ENCODE results near the gene PARP9. TPM values are rescaled to one million over a fixed set of nuclear protein-coding genes. Genes with fewer than 3 reads are reported as not detected.

PARP9 gene
- total RNA-seq, 4 donors from 2014 or later = 26.4 to 38.8 (median 31.2) TPM

DNA sequence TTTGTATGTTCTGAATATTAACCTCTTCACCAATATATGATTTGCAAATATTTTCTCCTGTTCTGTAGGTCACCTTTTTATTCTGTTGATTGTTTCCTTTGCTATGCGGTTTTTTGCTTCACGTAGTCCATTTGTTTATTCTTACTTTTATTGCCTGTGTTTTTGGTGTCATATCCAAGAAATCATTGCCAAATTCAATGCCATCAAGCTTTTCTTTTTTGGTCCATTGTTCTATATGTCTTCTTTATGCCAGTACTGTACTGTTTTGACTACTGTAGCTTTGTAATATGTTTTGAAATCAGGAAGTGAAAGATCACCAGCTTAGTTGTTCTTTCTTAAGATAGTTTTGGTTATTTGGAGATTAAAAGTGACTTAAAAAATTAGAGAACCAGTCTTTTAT is 17.5 kb upstream of the PARP9 start:
- no peak for TF ChIP-seq POLR2A (IDR thresholded peaks at IDR 0.05)
- TF ChIP-seq, protein P1, sequence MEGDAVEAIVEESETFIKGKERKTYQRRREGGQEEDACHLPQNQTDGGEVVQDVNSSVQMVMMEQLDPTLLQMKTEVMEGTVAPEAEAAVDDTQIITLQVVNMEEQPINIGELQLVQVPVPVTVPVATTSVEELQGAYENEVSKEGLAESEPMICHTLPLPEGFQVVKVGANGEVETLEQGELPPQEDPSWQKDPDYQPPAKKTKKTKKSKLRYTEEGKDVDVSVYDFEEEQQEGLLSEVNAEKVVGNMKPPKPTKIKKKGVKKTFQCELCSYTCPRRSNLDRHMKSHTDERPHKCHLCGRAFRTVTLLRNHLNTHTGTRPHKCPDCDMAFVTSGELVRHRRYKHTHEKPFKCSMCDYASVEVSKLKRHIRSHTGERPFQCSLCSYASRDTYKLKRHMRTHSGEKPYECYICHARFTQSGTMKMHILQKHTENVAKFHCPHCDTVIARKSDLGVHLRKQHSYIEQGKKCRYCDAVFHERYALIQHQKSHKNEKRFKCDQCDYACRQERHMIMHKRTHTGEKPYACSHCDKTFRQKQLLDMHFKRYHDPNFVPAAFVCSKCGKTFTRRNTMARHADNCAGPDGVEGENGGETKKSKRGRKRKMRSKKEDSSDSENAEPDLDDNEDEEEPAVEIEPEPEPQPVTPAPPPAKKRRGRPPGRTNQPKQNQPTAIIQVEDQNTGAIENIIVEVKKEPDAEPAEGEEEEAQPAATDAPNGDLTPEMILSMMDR (IDR thresholded peaks at IDR 0.05) = no peak
- no peak for DNase-seq
- Histone ChIP-seq H3K4me1 (no peaks in the 10 kb centered on the region), H3K36me3 (no peaks in the 10 kb centered on the region), H3K9me3 (peaks cover 0 to 14% (median 4%) of the 10 kb centered on the region in 4 donors), H3K27me3 (no peaks in the 10 kb centered on the region), H3K27ac (no peak overlapping the region), H3K4me3 (no peak overlapping the region)

DNA sequence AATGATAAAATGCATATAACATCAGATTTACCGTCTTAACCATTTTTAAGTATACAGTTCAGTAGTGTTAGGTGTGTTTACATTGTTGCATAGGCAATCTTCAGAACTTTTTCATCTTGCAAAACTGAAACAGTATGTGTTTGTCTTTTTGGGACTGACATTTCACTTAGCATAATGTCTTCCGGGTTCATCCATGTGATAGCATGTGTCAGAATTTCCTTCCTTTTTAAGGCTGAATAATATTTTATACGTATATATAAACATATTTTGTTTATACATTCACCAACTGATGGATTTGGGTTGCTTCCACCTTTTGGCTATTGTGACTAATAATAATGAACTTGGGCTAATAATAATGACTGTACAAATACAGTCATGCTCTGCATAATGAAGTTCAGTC is 16.4 kb upstream of the PARP9 start:
- Histone ChIP-seq H3K4me1 (no peaks in the 10 kb centered on the region), H3K27me3 (no peaks in the 10 kb centered on the region), H3K36me3 (no peaks in the 10 kb centered on the region), H3K27ac (peak overlapping the region in 1 of 4 donors; percentile 32), H3K4me3 (no peak overlapping the region), H3K9me3 (peaks cover 0 to 14% (median 4%) of the 10 kb centered on the region in 4 donors)
- no peak for DNase-seq
- no peak for TF ChIP-seq POLR2A (IDR thresholded peaks at IDR 0.05)
- TF ChIP-seq, protein P1 (IDR thresholded peaks at IDR 0.05) = no peak

DNA sequence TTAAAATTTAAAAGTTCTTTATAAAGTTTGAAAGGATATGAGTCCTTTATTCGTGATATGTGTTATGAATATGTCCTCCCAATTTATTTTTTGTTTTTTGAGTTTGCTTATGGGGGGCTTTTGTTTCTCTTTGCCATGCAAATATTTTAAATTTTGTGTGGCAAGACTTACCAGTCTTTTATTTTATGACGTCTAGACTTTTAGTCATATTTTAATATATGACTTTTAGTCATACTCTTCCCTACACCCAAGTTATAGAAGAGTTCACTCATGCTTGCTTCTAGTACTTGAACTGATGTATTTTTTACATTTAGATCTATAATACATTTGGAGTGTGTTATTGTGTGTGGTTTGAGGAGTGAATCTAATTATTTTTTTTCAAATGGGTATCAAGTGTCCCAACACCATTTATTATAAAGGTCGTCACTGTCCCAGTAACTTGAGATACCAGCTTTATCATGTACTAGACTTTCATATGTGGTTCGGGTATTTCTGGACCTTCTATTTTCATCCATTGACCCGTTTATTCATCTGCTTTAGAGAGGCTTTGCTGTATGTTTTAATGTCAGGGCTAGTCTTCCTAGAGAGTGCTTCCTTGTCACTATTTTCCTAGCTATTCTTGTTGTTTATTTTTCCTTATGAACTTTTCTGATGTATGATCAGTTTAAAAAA is 14.1 kb upstream of the PARP9 start:
- peaks cover 0 to 14% (median 4%) of the 10 kb centered on the region in 4 donors for H3K9me3 ChIP-seq
- peaks cover 0 to 6% (median 0%) of the 10 kb centered on the region in 3 donors for H3K36me3 ChIP-seq
- H3K4me3 ChIP-seq = peak overlapping the region in 3 of 4 donors; percentile 54 to 61 (median 55)
- no peaks in the 10 kb centered on the region for H3K27me3 ChIP-seq
- DNase-seq = no peak
- H3K4me1 ChIP-seq = peaks cover 0 to under 1% (median 0%) of the 10 kb centered on the region in 4 donors
- no peak for TF ChIP-seq POLR2A (IDR thresholded peaks at IDR 0.05)
- TF ChIP-seq, protein P1 (IDR thresholded peaks at IDR 0.05) = no peak
- peak overlapping the region in 2 of 4 donors; percentile 82 to 89 for H3K27ac ChIP-seq

DNA sequence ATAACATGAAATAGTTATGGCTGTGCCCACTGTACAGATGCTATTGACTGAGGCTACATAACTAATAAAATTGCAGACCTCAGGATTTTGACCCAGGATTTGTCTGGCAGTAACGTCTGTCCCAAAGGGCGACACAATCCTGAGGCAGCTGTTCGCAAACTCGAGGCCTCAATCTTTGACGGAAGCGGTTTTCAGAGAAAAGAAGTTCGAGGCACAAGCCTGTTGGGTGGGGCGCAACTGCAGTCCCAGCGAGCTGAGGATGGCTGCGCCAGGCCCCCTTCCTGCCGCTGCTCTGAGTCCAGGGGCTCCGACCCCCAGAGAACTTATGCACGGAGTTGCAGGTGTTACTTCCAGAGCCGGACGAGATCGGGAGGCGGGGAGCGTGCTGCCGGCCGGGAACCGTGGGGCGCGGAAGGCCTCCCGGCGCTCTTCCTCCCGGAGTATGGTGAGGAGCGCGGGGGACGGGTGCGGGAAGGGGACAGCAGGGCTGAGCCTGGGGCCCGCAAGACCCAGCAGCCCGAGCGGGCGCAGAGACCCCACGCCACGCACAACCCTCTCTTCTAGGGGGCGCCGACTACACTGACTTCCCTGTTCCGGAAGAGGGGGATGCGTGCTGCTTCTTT is 13.4 kb upstream of the PARP9 start, which contains the start of gene PARP15:
Gene PARP15 (plus strand): TSS at position 242 of the 623 bp plus-strand sequence. CDS start 18 bp downstream, at position 260.
- TF ChIP-seq POLR2A (IDR thresholded peaks at IDR 0.05) = no peak
- TF ChIP-seq, protein P1 (IDR thresholded peaks at IDR 0.05) = no peak
- Histone ChIP-seq H3K27me3 (no peaks in the 10 kb centered on the region), H3K4me3 (peak within 1 kb of the TSS; percentile 54 to 61 (median 56)), H3K36me3 (peaks cover 0 to 11% (median 0%) of the 10 kb centered on the region in 3 donors), H3K27ac (peak within 1 kb of the TSS; percentile 31 to 89 (median 70)), H3K9me3 (peaks cover 0 to 14% (median 3%) of the 10 kb centered on the region in 4 donors), H3K4me1 (peaks cover 0 to 4% (median 0%) of the 10 kb centered on the region in 4 donors)
- peak; percentile 51 to 74 (median 61) for DNase-seq

DNA sequence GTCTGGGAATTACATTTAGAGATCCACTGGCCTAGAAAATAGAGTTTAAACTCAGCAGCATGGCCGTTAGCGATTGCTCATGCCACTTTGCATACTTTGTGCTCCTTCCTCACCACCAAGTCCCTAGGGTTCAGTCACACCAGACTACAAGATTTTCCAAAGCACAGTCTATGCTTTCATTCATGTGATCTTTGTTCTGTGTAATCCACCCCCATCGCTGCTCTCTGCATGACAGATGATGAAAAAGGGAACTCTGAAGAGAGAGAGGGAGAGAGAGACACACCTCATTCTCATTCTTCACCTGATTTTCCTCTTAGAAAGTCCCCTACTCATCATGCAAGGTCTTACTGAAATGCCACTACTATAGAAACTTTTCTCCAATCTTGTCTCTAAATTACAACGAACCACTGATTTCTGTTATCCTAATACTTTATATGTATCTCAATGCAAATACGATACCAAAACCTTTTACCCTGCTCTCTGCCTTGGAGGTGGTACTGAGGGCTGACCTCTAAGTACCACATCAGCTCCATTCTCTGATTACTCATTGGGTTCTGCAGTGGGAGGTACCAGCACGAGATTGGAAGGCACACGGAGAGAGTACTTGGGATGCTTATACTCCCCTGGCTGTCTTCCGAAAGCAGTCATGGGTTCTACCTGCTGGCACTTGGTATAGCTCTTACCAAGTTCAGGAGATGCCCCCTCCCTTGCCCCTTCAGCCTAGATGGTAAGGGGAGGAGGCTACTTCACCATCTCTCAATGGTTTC is 12.3 kb upstream of the PARP9 start:
- peaks cover 0 to 22% (median 0%) of the 10 kb centered on the region in 3 donors for H3K36me3 ChIP-seq
- H3K4me1 ChIP-seq = peaks cover 0 to 4% (median 0%) of the 10 kb centered on the region in 4 donors
- DNase-seq = peak in 2 of 3 donors; percentile 70 to 73
- TF ChIP-seq, protein P1 (IDR thresholded peaks at IDR 0.05) = no peak
- no peak for TF ChIP-seq POLR2A (IDR thresholded peaks at IDR 0.05)
- peak overlapping the region in 3 of 4 donors; percentile 57 to 89 (median 82) for H3K27ac ChIP-seq
- H3K27me3 ChIP-seq = no peaks in the 10 kb centered on the region
- no peak overlapping the region for H3K4me3 ChIP-seq
- peaks cover 0 to 2% (median 0%) of the 10 kb centered on the region in 4 donors for H3K9me3 ChIP-seq
